Tibial nerve (tissue), 3 donors: Measurements from ENCODE around the gene PHRF1.

Experiments
- CTCF ChIP-seq, 5 experiments: fragments of 200-600 bp in 3 of 5; fragments of 450-650 bp in 2 of 5; sonication (generic) in 3 of 5; IDR thresholded peaks; one replicate each; pipeline ENCODE4 v1.5.1; 2016 to 2019; ENCODE audit warnings: antibody characterized with exemption in 5 of 5, mild to moderate bottlenecking in 3 of 5, moderate library complexity in 2 of 5
- POLR2A ChIP-seq, 2 donors: fragments of 450-650 bp; IDR thresholded peaks; one replicate each; pipeline ENCODE4 v1.6.1; 2017; ENCODE audit warnings: antibody characterized with exemption in 2 of 2, mild to moderate bottlenecking in 2 of 2, moderate library complexity in 2 of 2

- TF ChIP-seq CTCF (IDR thresholded peaks at IDR 0.05) (no peak), POLR2A (IDR thresholded peaks at IDR 0.05) (no peak)
These were observed 42.5 kb upstream of the PHRF1 start for GRCh38 chr11:533586-534395.
